Uterus (tissue), 2 donors: ENCODE measurements around the gene PLA2G7.

Experiments used
- CTCF ChIP-seq, 4 experiments: fragments of 200-600 bp in 2 of 4; fragments of 450-650 bp in 2 of 4; sonication (generic) in 2 of 4; IDR thresholded peaks; one replicate each; pipeline ENCODE4 v1.5.1; 2016 to 2019; ENCODE audit warnings: antibody characterized with exemption in 4 of 4, mild to moderate bottlenecking in 2 of 4, moderate library complexity in 1 of 4
- POLR2A ChIP-seq, 2 donors: fragments of 450-650 bp; IDR thresholded peaks; one replicate each; pipeline ENCODE4 v1.6.1; 2016; ENCODE audit warnings: antibody characterized with exemption in 2 of 2, mild to moderate bottlenecking in 1 of 2, moderate library complexity in 1 of 2

- TF ChIP-seq CTCF (IDR thresholded peaks at IDR 0.05) (no peak), POLR2A (IDR thresholded peaks at IDR 0.05) (no peak)
Measured at GRCh38 chr6:46661483-46661882, 73.7 kb downstream of the PLA2G7 start.
